ENCODE results near the gene OR1J1.

The OR1J1 gene

GRCh38 chr9:122468735-122469134 is 9.0 kb downstream of the OR1J1 start:
- H3K27me3 ChIP-seq (ENCODE audit: insufficient read depth, low read length), result peaks cover 12% of the 10 kb centered on the region
- H3K4me1 ChIP-seq (ENCODE audit: insufficient read depth, low read length), result no peaks in the 10 kb centered on the region
- H3K4me3 ChIP-seq (ENCODE audit: low read length), result no peak overlapping the region
- no peaks in the 10 kb centered on the region for H3K36me3 ChIP-seq (ENCODE audit: insufficient read depth, low read length)
- H3K9me3 ChIP-seq (ENCODE audit: low read length), result no peaks in the 10 kb centered on the region
- H2AFZ ChIP-seq (ENCODE audit: low read depth, low read length), result no peak overlapping the region

GRCh38 chr9:122466456-122466855 is 11.3 kb downstream of the OR1J1 start:
- Histone ChIP-seq H2AFZ (ENCODE audit: low read depth, low read length) (no peak overlapping the region), H3K4me1 (ENCODE audit: insufficient read depth, low read length) (no peaks in the 10 kb centered on the region), H3K4me3 (ENCODE audit: low read length) (no peak overlapping the region), H3K9me3 (ENCODE audit: low read length) (no peaks in the 10 kb centered on the region), H3K27me3 (ENCODE audit: insufficient read depth, low read length) (peaks cover 12% of the 10 kb centered on the region), H3K36me3 (ENCODE audit: insufficient read depth, low read length) (no peaks in the 10 kb centered on the region)

- H3K9me3 ChIP-seq (ENCODE audit: low read length), result no peaks in the 10 kb centered on the region
- H3K4me3 ChIP-seq (ENCODE audit: low read length), result no peak overlapping the region
- H3K36me3 ChIP-seq (ENCODE audit: insufficient read depth, low read length), result no peaks in the 10 kb centered on the region
- no peak overlapping the region for H2AFZ ChIP-seq (ENCODE audit: low read depth, low read length)
- no peaks in the 10 kb centered on the region for H3K4me1 ChIP-seq (ENCODE audit: insufficient read depth, low read length)
- peaks cover 12% of the 10 kb centered on the region for H3K27me3 ChIP-seq (ENCODE audit: insufficient read depth, low read length)
These were observed 12.8 kb downstream of the OR1J1 start for GRCh38 chr9:122464633-122465567.

GRCh38 chr9:122463828-122464632 is 13.7 kb downstream of the OR1J1 start:
- Histone ChIP-seq H3K27me3 (ENCODE audit: insufficient read depth, low read length) (peaks cover 12% of the 10 kb centered on the region), H2AFZ (ENCODE audit: low read depth, low read length) (no peak overlapping the region)

GRCh38 chr9:122457787-122458186 is 19.9 kb downstream of the OR1J1 start:
- H3K36me3 ChIP-seq (ENCODE audit: insufficient read depth, low read length), result no peaks in the 10 kb centered on the region
- no peaks in the 10 kb centered on the region for H3K27me3 ChIP-seq (ENCODE audit: insufficient read depth, low read length)
- no peaks in the 10 kb centered on the region for H3K9me3 ChIP-seq (ENCODE audit: low read length)
- H3K4me3 ChIP-seq (ENCODE audit: low read length), result no peak overlapping the region
- H3K4me1 ChIP-seq (ENCODE audit: insufficient read depth, low read length), result no peaks in the 10 kb centered on the region
- H2AFZ ChIP-seq (ENCODE audit: low read depth, low read length), result no peak overlapping the region

More at GRCh38 chr9:122463828-122464632, 13.7 kb downstream of the OR1J1 start:
- no peak overlapping the region for H3K4me3 ChIP-seq (ENCODE audit: low read length)
- H3K9me3 ChIP-seq (ENCODE audit: low read length), result no peaks in the 10 kb centered on the region
- H3K36me3 ChIP-seq (ENCODE audit: insufficient read depth, low read length), result no peaks in the 10 kb centered on the region
- no peaks in the 10 kb centered on the region for H3K4me1 ChIP-seq (ENCODE audit: insufficient read depth, low read length)

- H3K27me3 ChIP-seq (ENCODE audit: insufficient read depth, low read length), result no peaks in the 10 kb centered on the region
- no peaks in the 10 kb centered on the region for H3K4me1 ChIP-seq (ENCODE audit: insufficient read depth, low read length)
- H3K9me3 ChIP-seq (ENCODE audit: low read length), result no peaks in the 10 kb centered on the region
- H3K4me3 ChIP-seq (ENCODE audit: low read length), result no peak overlapping the region
- H2AFZ ChIP-seq (ENCODE audit: low read depth, low read length), result no peak overlapping the region
- H3K36me3 ChIP-seq (ENCODE audit: insufficient read depth, low read length), result no peaks in the 10 kb centered on the region
These were observed 21.6 kb downstream of the OR1J1 start for GRCh38 chr9:122456123-122456522.

- H3K27me3 ChIP-seq (ENCODE audit: insufficient read depth, low read length), result no peaks in the 10 kb centered on the region
- no peak overlapping the region for H3K4me3 ChIP-seq (ENCODE audit: low read length)
- H3K36me3 ChIP-seq (ENCODE audit: insufficient read depth, low read length), result no peaks in the 10 kb centered on the region
- no peaks in the 10 kb centered on the region for H3K9me3 ChIP-seq (ENCODE audit: low read length)
- H3K4me1 ChIP-seq (ENCODE audit: insufficient read depth, low read length), result no peaks in the 10 kb centered on the region
- H2AFZ ChIP-seq (ENCODE audit: low read depth, low read length), result no peak overlapping the region
These were observed 24.0 kb downstream of the OR1J1 start for GRCh38 chr9:122453677-122454135.

GRCh38 chr9:122446819-122447484 is 30.8 kb downstream of the OR1J1 start:
- H3K4me1 ChIP-seq (ENCODE audit: insufficient read depth, low read length), result no peaks in the 10 kb centered on the region
- no peak overlapping the region for H3K4me3 ChIP-seq (ENCODE audit: low read length)
- no peaks in the 10 kb centered on the region for H3K9me3 ChIP-seq (ENCODE audit: low read length)
- H3K36me3 ChIP-seq (ENCODE audit: insufficient read depth, low read length), result no peaks in the 10 kb centered on the region
- H3K27me3 ChIP-seq (ENCODE audit: insufficient read depth, low read length), result peaks cover 6% of the 10 kb centered on the region
- no peak overlapping the region for H2AFZ ChIP-seq (ENCODE audit: low read depth, low read length)

GRCh38 chr9:122445155-122445749 is 32.5 kb downstream of the OR1J1 start:
- peaks cover 6% of the 10 kb centered on the region for H3K27me3 ChIP-seq (ENCODE audit: insufficient read depth, low read length)
- H3K4me3 ChIP-seq (ENCODE audit: low read length), result no peak overlapping the region
- peaks cover under 1% of the 10 kb centered on the region for H3K9me3 ChIP-seq (ENCODE audit: low read length)
- H3K36me3 ChIP-seq (ENCODE audit: insufficient read depth, low read length), result no peaks in the 10 kb centered on the region
- no peaks in the 10 kb centered on the region for H3K4me1 ChIP-seq (ENCODE audit: insufficient read depth, low read length)
- no peak overlapping the region for H2AFZ ChIP-seq (ENCODE audit: low read depth, low read length)

GRCh38 chr9:122444041-122444733 is 33.5 kb downstream of the OR1J1 start:
- no peaks in the 10 kb centered on the region for H3K4me1 ChIP-seq (ENCODE audit: insufficient read depth, low read length)
- no peak overlapping the region for H2AFZ ChIP-seq (ENCODE audit: low read depth, low read length)
- no peaks in the 10 kb centered on the region for H3K36me3 ChIP-seq (ENCODE audit: insufficient read depth, low read length)
- no peak overlapping the region for H3K4me3 ChIP-seq (ENCODE audit: low read length)
- H3K9me3 ChIP-seq (ENCODE audit: low read length), result peaks cover 3% of the 10 kb centered on the region
- H3K27me3 ChIP-seq (ENCODE audit: insufficient read depth, low read length), result peaks cover 11% of the 10 kb centered on the region

GRCh38 chr9:122442568-122442967 is 35.2 kb downstream of the OR1J1 start:
- Histone ChIP-seq H2AFZ (ENCODE audit: low read depth, low read length) (no peak overlapping the region), H3K36me3 (ENCODE audit: insufficient read depth, low read length) (no peaks in the 10 kb centered on the region), H3K4me3 (ENCODE audit: low read length) (no peak overlapping the region), H3K9me3 (ENCODE audit: low read length) (peaks cover 3% of the 10 kb centered on the region), H3K27me3 (ENCODE audit: insufficient read depth, low read length) (peaks cover 11% of the 10 kb centered on the region), H3K4me1 (ENCODE audit: insufficient read depth, low read length) (no peaks in the 10 kb centered on the region)

Measured in neuron (in vitro differentiated cells).